H1 (cell line): Measurements from ENCODE around the gene EXOC2. TPM values are rescaled to one million over a fixed set of nuclear protein-coding genes. Genes with fewer than 3 reads are reported as not detected.

Experiments used
- BCL11A ChIP-seq, 2 experiments: IDR thresholded peaks; one replicate each; pipeline ENCODE4 v1.6.1; 2011; ENCODE audit warnings: low read depth in 2 of 2, low read length in 2 of 2, mild to moderate bottlenecking in 2 of 2
- polyA plus RNA-seq, 7 experiments: library from polyadenylated mRNA; depleted of rRNA in 3 of 7; stranded (reverse) in 5 of 7; unstranded in 2 of 7; fragments of >200 nt in 5 of 7; fragments of 200-250 nt in 2 of 7; gene quantifications; 1 replicate in 5 of 7; 2 replicates in 1 of 7; 4 replicates in 1 of 7; pipeline versions ENCODE4 v1.2.1 to v1.2.3, GENCODE V29; 2011 to 2013; ENCODE audit warnings: missing spikeins in 2 of 7, mixed read lengths in 2 of 7
- total RNA-seq: library from RNA; stranded (reverse); fragmentation: NEBNext Ultra II Directional; extraction: Animal tissue kit (Norgen Biotek cat#: 25700); gene quantifications from 2 replicates; pipeline ENCODE4 v1.2.1, GENCODE V29; 2021

EXOC2 gene
- total and polyA plus RNA-seq, 2 of the 8 experiments (the other 6 are each of a cell fraction or from before 2014, with no cell fraction given), result 25.5 to 44.4 TPM

DNA sequence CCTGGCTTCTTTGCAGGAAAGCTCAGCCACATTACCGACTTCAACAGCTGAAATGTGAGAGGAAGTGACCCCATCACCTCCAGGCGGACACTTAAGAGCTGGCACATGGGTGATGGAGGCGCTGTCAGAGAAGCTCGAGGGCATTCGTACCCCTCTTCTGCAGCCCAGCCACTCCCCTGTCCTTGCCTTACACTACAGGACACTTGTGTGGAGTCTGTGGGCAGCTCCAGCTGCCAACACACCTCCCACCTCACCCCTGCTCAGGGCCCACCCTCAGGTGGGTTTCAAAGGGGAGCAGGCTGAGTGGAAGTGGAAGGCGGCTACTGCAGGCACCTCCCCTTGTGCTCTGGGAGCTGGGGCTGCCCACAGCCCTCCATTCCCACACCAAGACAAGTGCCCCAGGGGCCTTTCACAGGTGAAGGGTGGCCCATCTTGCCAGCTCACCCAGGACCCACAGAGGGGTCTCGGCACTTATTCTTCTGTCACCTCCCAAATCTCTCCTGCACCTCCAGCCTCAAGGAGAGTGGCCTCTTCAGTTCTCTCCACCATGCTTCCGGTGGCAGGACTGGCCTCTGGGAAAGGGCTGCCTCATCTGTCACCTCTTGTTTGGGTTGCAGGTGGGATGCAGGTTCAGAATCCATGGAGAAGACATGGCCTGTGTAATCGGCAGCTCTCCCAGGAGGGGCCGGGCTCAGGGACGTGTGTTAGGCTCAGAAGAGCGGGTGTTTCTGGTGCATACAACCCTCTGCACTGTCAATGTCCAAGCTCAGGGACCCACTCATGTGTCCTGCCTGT lies 251.6 kb downstream of the EXOC2 start (continued):
- no peak for TF ChIP-seq BCL11A (IDR thresholded peaks at IDR 0.05; ENCODE audit: low read depth in 2 of 2, low read length in 2 of 2)
- TF ChIP-seq, all 59 proteins: peak for 0
